ENCODE results near the gene PAPSS2. TPM values are rescaled to one million over a fixed set of nuclear protein-coding genes. Genes with fewer than 3 reads are reported as not detected.

Gene PAPSS2
- total RNA-seq, 2 experiments from 2014 or later, result not detected

DNA sequence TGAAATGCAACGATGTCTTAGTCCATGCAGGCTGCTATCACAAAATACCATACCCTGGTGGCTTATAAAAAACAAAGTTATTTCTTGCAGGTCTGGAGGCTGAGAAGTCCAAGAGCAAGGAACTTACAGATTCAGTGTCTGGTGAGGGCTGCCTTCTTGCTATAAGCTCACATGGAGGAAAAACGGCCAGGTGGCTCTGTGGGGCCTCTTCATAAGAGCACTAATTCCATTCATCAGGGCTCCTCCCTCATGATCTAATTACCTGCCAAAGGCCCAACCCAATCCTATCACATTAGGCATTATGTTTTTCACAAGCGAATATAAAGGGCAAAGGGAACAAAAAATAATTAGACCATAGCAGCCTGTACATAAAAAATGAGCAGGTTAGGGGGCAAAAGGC lies 35.4 kb downstream of the PAPSS2 start:
- TF ChIP-seq, protein P1, sequence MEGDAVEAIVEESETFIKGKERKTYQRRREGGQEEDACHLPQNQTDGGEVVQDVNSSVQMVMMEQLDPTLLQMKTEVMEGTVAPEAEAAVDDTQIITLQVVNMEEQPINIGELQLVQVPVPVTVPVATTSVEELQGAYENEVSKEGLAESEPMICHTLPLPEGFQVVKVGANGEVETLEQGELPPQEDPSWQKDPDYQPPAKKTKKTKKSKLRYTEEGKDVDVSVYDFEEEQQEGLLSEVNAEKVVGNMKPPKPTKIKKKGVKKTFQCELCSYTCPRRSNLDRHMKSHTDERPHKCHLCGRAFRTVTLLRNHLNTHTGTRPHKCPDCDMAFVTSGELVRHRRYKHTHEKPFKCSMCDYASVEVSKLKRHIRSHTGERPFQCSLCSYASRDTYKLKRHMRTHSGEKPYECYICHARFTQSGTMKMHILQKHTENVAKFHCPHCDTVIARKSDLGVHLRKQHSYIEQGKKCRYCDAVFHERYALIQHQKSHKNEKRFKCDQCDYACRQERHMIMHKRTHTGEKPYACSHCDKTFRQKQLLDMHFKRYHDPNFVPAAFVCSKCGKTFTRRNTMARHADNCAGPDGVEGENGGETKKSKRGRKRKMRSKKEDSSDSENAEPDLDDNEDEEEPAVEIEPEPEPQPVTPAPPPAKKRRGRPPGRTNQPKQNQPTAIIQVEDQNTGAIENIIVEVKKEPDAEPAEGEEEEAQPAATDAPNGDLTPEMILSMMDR (conservative IDR thresholded peaks at IDR 0.05; ENCODE audit: low read length), result no peak
- no peak for TF ChIP-seq EZH2phosphoT487 (IDR thresholded peaks at IDR 0.05; ENCODE audit: borderline replicate concordance, low read depth, low read length)
- BruUV-seq (replicated peaks), result no TSS peak
- intact Hi-C loops (cut with micrococcal nuclease; ENCODE audit: unreplicated experiment), result no loop called here
- Histone ChIP-seq H3K4me2 (ENCODE audit: low read length) (no peak overlapping the region), H3K27ac (ENCODE audit: low read depth, low read length, poor library complexity, severe bottlenecking) (no peak overlapping the region), H3K36me3 (ENCODE audit: insufficient read depth, low read length) (no peaks in the 10 kb centered on the region), H4K20me1 (ENCODE audit: insufficient read depth, low read length) (no peaks in the 10 kb centered on the region), H2AFZ (ENCODE audit: low read length) (no peak overlapping the region), H3K9me2 (ENCODE audit: insufficient read depth, low read length) (no peaks in the 10 kb centered on the region), H3K9me3 (ENCODE audit: low read length) (no peaks in the 10 kb centered on the region), H3K79me2 (ENCODE audit: insufficient read depth, low read depth, low read length) (no peaks in the 10 kb centered on the region), H3K4me3 (ENCODE audit: low read depth, low read length, poor library complexity, severe bottlenecking) (no peak overlapping the region), H3K4me1 (ENCODE audit: insufficient read depth, low read length, poor library complexity, severe bottlenecking) (no peaks in the 10 kb centered on the region)
- CTCF ChIA-PET (ENCODE audit: unreplicated experiment), result no interaction called here
- POLR2A ChIA-PET, result interaction anchor here (1.0 to 1.1 kb wide), 2 partner anchors 13 to 99 kb away, joined by 3 to 6 read pairs; no protein-coding TSS in a partner anchor
- DNase-seq (ENCODE audit: low spot score), result no peak

DNA sequence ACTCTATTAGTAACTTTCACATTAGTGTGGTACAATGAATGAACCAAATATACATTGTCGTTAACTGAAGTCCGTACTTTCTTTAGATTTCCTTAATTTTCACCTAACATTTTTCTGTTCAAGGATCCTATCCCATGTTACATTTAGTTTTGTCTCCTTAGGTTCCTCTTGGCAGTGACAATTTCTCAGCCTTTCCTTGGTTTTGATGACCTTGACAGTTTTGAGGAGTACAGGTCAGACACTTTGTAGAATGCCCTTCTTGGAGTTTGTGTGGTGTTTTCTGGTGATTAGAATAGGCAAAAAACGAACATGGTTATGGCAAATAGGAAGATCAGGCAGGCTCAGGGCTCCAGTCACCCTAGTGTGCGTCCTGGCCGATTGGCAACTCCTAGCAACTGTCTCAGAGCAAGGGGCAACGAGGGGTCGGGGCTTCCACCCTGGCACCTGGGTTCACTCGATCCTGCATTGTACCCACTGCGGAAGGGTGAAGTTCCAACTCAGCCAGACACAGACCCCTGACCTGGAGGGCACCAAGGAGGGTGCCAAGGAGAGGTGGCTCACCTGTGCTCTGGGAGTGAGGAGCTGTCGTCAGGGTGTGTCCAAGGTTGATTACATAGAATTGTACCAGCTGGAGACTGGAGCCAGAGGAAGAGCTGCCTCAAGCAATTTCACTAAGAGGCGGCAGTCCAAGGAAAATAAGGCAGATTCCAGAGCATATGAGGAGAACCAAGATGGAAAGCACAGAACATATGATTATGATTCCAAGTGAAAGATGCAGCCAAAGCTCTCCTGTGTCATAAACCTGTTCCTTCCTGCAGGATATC lies 37.5 kb downstream of the PAPSS2 start:
- no peaks in the 10 kb centered on the region for H3K4me1 ChIP-seq (ENCODE audit: insufficient read depth, low read length, poor library complexity, severe bottlenecking)
- H3K4me2 ChIP-seq (ENCODE audit: low read length), result no peak overlapping the region
- no peaks in the 10 kb centered on the region for H3K9me2 ChIP-seq (ENCODE audit: insufficient read depth, low read length)
- H4K20me1 ChIP-seq (ENCODE audit: insufficient read depth, low read length), result no peaks in the 10 kb centered on the region
- no peak overlapping the region for H2AFZ ChIP-seq (ENCODE audit: low read length)
- TF ChIP-seq, protein P1 (conservative IDR thresholded peaks at IDR 0.05; ENCODE audit: low read length), result no peak
- TF ChIP-seq EZH2phosphoT487 (IDR thresholded peaks at IDR 0.05; ENCODE audit: borderline replicate concordance, low read depth, low read length), result no peak
- no peaks in the 10 kb centered on the region for H3K79me2 ChIP-seq (ENCODE audit: insufficient read depth, low read depth, low read length)
- no peaks in the 10 kb centered on the region for H3K9me3 ChIP-seq (ENCODE audit: low read length)
- ChIA-PET POLR2A (interaction anchor here (0.6 to 1.2 kb wide), 2 partner anchors 7 to 600 kb away, joined by 3 to 4 read pairs; no protein-coding TSS in a partner anchor), CTCF (ENCODE audit: unreplicated experiment) (no interaction called here)
- DNase-seq (ENCODE audit: low spot score), result no peak
- H3K27ac ChIP-seq (ENCODE audit: low read depth, low read length, poor library complexity, severe bottlenecking), result no peak overlapping the region
- no peak overlapping the region for H3K4me3 ChIP-seq (ENCODE audit: low read depth, low read length, poor library complexity, severe bottlenecking)
- intact Hi-C loops (cut with micrococcal nuclease; ENCODE audit: unreplicated experiment), result no loop called here
- H3K36me3 ChIP-seq (ENCODE audit: insufficient read depth, low read length), result no peaks in the 10 kb centered on the region
- no TSS peak for BruUV-seq (replicated peaks)
